ENCODE data around the gene TMEFF2.
"Not testable (repeated sequence)": the region's sequence is repeated elsewhere in the genome, so short reads cannot be mapped to it uniquely, and the experiment has no call there.

TMEFF2 gene

GRCh38 chr2:191927319-191927867 lies 267.3 kb downstream of the TMEFF2 start:
- peak; percentile 63 for DNase-seq

GRCh38 chr2:191926671-191927070 lies 268.1 kb downstream of the TMEFF2 start:
- DNase-seq, result no peak

- DNase-seq, result no peak
Measured at GRCh38 chr2:191923652-191923997, 271.1 kb downstream of the TMEFF2 start.

- DNase-seq, result no peak
Measured at GRCh38 chr2:191922736-191923651, 271.7 kb downstream of the TMEFF2 start.

GRCh38 chr2:191921650-191922049 lies 273.1 kb downstream of the TMEFF2 start:
- not testable (repeated sequence) for DNase-seq

- DNase-seq, result no peak
Measured at GRCh38 chr2:191920502-191920901, 274.2 kb downstream of the TMEFF2 start.

- DNase-seq, result peak; percentile 68
Measured at GRCh38 chr2:191917967-191918651, 276.6 kb downstream of the TMEFF2 start.

- no peak for DNase-seq
Measured at GRCh38 chr2:191917430-191917881, 277.3 kb downstream of the TMEFF2 start.

GRCh38 chr2:191916826-191917225 lies 277.9 kb downstream of the TMEFF2 start:
- DNase-seq, result no peak

- no peak for DNase-seq
Measured at GRCh38 chr2:191915750-191916149, 279.0 kb downstream of the TMEFF2 start.

GRCh38 chr2:191913796-191914195 lies 280.9 kb downstream of the TMEFF2 start:
- DNase-seq, result no peak

- no peak for DNase-seq
Measured at GRCh38 chr2:191912764-191913163, 282.0 kb downstream of the TMEFF2 start.

GRCh38 chr2:191910518-191910917 lies 284.2 kb downstream of the TMEFF2 start:
- DNase-seq, result no peak

GRCh38 chr2:191908874-191909273 lies 285.9 kb downstream of the TMEFF2 start:
- no peak for DNase-seq

- no peak for DNase-seq
Measured at GRCh38 chr2:191907545-191907944, 287.2 kb downstream of the TMEFF2 start.

GRCh38 chr2:191907091-191907490 lies 287.6 kb downstream of the TMEFF2 start:
- DNase-seq, result no peak

GRCh38 chr2:191905336-191905735 lies 289.4 kb downstream of the TMEFF2 start:
- no peak for DNase-seq

- no peak for DNase-seq
Measured at GRCh38 chr2:191901031-191901430, 293.7 kb downstream of the TMEFF2 start.

- no peak for DNase-seq
Measured at GRCh38 chr2:191899410-191899809, 295.3 kb downstream of the TMEFF2 start.
